ENCODE results near the gene C19orf44.
A peak's percentile ranks its signal among the peaks of the same experiment; 100 is the strongest.

Gene C19orf44

GRCh38 chr19:16518061-16518460 is 21.9 kb downstream of the C19orf44 start:
- no peak for DNase-seq
- TF ChIP-seq GATA1 (IDR thresholded peaks at IDR 0.05; ENCODE audit: low read depth, low read length) (no peak), POLR2A (IDR thresholded peaks at IDR 0.05; ENCODE audit: low read length) (no peak)

GRCh38 chr19:16518483-16519229 is 22.5 kb downstream of the C19orf44 start:
- no peak for DNase-seq

GRCh38 chr19:16519230-16519687 is 23.1 kb downstream of the C19orf44 start:
- no peak for TF ChIP-seq GATA1 (IDR thresholded peaks at IDR 0.05; ENCODE audit: low read depth, low read length)
- no peak for TF ChIP-seq POLR2A (IDR thresholded peaks at IDR 0.05; ENCODE audit: low read length)
- no peak for DNase-seq

More at GRCh38 chr19:16518483-16519229, 22.5 kb downstream of the C19orf44 start:
- TF ChIP-seq GATA1 (IDR thresholded peaks at IDR 0.05; ENCODE audit: low read depth, low read length) (no peak), POLR2A (IDR thresholded peaks at IDR 0.05; ENCODE audit: low read length) (no peak)

- DNase-seq, result no peak
- TF ChIP-seq GATA1 (IDR thresholded peaks at IDR 0.05; ENCODE audit: low read depth, low read length), result no peak
- no peak for TF ChIP-seq POLR2A (IDR thresholded peaks at IDR 0.05; ENCODE audit: low read length)
Observed at GRCh38 chr19:16520074-16520973, 24.1 kb downstream of the C19orf44 start.

GRCh38 chr19:16520986-16521624 is 24.9 kb downstream of the C19orf44 start:
- TF ChIP-seq GATA1 (IDR thresholded peaks at IDR 0.05; ENCODE audit: low read depth, low read length), result no peak
- no peak for DNase-seq

GRCh38 chr19:16521715-16522289 is 25.6 kb downstream of the C19orf44 start:
- no peak for DNase-seq
- TF ChIP-seq POLR2A (IDR thresholded peaks at IDR 0.05; ENCODE audit: low read length), result no peak

GRCh38 chr19:16522559-16523377 is 26.6 kb downstream of the C19orf44 start:
- no peak for DNase-seq
- TF ChIP-seq GATA1 (IDR thresholded peaks at IDR 0.05; ENCODE audit: low read depth, low read length) (no peak), POLR2A (IDR thresholded peaks at IDR 0.05; ENCODE audit: low read length) (no peak)

GRCh38 chr19:16524991-16525734 is 29.0 kb downstream of the C19orf44 start:
- DNase-seq, result no peak
- TF ChIP-seq GATA1 (IDR thresholded peaks at IDR 0.05; ENCODE audit: low read depth, low read length), result no peak
- TF ChIP-seq POLR2A (IDR thresholded peaks at IDR 0.05; ENCODE audit: low read length), result no peak

GRCh38 chr19:16525751-16526481 is 29.7 kb downstream of the C19orf44 start:
- DNase-seq, result no peak
- no peak for TF ChIP-seq GATA1 (IDR thresholded peaks at IDR 0.05; ENCODE audit: low read depth, low read length)
- TF ChIP-seq POLR2A (IDR thresholded peaks at IDR 0.05; ENCODE audit: low read length), result no peak

- DNase-seq, result no peak
- TF ChIP-seq GATA1 (IDR thresholded peaks at IDR 0.05; ENCODE audit: low read depth, low read length) (no peak), POLR2A (IDR thresholded peaks at IDR 0.05; ENCODE audit: low read length) (no peak)
Observed at GRCh38 chr19:16527334-16527935, 31.2 kb downstream of the C19orf44 start.

- peak; percentile 59 to 69 for DNase-seq
- no peak for TF ChIP-seq GATA1 (IDR thresholded peaks at IDR 0.05; ENCODE audit: low read depth, low read length)
- no peak for TF ChIP-seq POLR2A (IDR thresholded peaks at IDR 0.05; ENCODE audit: low read length)
Observed at GRCh38 chr19:16527971-16528521, 31.9 kb downstream of the C19orf44 start.
